ENCODE results near the gene CLIC5.

- TF ChIP-seq, protein P1, sequence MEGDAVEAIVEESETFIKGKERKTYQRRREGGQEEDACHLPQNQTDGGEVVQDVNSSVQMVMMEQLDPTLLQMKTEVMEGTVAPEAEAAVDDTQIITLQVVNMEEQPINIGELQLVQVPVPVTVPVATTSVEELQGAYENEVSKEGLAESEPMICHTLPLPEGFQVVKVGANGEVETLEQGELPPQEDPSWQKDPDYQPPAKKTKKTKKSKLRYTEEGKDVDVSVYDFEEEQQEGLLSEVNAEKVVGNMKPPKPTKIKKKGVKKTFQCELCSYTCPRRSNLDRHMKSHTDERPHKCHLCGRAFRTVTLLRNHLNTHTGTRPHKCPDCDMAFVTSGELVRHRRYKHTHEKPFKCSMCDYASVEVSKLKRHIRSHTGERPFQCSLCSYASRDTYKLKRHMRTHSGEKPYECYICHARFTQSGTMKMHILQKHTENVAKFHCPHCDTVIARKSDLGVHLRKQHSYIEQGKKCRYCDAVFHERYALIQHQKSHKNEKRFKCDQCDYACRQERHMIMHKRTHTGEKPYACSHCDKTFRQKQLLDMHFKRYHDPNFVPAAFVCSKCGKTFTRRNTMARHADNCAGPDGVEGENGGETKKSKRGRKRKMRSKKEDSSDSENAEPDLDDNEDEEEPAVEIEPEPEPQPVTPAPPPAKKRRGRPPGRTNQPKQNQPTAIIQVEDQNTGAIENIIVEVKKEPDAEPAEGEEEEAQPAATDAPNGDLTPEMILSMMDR (IDR thresholded peaks at IDR 0.05; ENCODE audit: control extremely low read depth in 1 of 3, insufficient read depth in 1 of 3, low read depth in 1 of 3, low read length in 3 of 3) = no peak
- no peak for TF ChIP-seq POLR2A (IDR thresholded peaks at IDR 0.05; ENCODE audit: control extremely low read depth in 1 of 2, low read depth in 2 of 2, low read length in 2 of 2)
These were observed 91.7 kb downstream of the CLIC5 start for GRCh38 chr6:45923831-45924391.

All from H1 (cell line).